Thyroid gland (tissue), 4 donors: ENCODE measurements around the gene ACLY.

Experiments used
- POLR2A ChIP-seq, 2 donors: fragments of 450-650 bp; IDR thresholded peaks; one replicate each; pipeline ENCODE4 v1.6.1; 2017; ENCODE audit warnings: antibody characterized with exemption in 2 of 2, mild to moderate bottlenecking in 2 of 2, moderate library complexity in 1 of 2
- TF ChIP-seq, protein P1 (sequence below), 6 experiments: fragments of 200-600 bp in 3 of 6; fragments of 450-650 bp in 3 of 6; sonication (generic) in 3 of 6; IDR thresholded peaks; one replicate each; pipeline ENCODE4 v1.5.1; 2016 to 2019; ENCODE audit warnings: antibody characterized with exemption in 6 of 6, mild to moderate bottlenecking in 2 of 6, inconsistent platforms in 1 of 6, moderate library complexity in 1 of 6

DNA sequence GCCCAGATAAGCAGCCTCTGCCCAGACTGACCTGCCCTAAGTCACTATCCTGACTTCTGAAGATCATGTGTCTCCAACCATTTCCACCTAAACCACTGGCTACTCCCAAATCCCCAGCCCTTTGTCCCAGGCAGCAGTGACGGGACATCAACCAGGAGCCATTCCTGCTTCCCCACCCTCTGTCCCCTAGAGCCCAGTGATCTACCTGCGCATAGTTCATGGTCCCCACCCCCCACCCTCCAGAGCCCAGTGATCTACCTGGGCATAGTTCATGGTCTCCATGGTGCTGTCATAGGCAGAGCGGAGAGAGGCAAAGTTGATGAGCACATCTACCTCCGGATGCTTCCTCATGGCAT lies 26.8 kb downstream of the ACLY start:
- TF ChIP-seq, protein P1, sequence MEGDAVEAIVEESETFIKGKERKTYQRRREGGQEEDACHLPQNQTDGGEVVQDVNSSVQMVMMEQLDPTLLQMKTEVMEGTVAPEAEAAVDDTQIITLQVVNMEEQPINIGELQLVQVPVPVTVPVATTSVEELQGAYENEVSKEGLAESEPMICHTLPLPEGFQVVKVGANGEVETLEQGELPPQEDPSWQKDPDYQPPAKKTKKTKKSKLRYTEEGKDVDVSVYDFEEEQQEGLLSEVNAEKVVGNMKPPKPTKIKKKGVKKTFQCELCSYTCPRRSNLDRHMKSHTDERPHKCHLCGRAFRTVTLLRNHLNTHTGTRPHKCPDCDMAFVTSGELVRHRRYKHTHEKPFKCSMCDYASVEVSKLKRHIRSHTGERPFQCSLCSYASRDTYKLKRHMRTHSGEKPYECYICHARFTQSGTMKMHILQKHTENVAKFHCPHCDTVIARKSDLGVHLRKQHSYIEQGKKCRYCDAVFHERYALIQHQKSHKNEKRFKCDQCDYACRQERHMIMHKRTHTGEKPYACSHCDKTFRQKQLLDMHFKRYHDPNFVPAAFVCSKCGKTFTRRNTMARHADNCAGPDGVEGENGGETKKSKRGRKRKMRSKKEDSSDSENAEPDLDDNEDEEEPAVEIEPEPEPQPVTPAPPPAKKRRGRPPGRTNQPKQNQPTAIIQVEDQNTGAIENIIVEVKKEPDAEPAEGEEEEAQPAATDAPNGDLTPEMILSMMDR (IDR thresholded peaks at IDR 0.05), result no peak
- TF ChIP-seq POLR2A (IDR thresholded peaks at IDR 0.05), result no peak
